ENCODE results near the gene UBR2.
"Not testable (repeated sequence)": the region's sequence is repeated elsewhere in the genome, so short reads cannot be mapped to it uniquely, and the experiment has no call there.

The UBR2 gene

GRCh38 chr6:42555477-42556457 lies 8.1 kb upstream of the UBR2 start:
- DNase-seq = no peak

GRCh38 chr6:42556462-42556861 lies 7.4 kb upstream of the UBR2 start:
- DNase-seq = no peak

GRCh38 chr6:42559276-42559675 lies 4.6 kb upstream of the UBR2 start:
- not testable (repeated sequence) for DNase-seq

GRCh38 chr6:42561986-42562385 lies 1.8 kb upstream of the UBR2 start:
- no peak for DNase-seq

GRCh38 chr6:42562788-42563405 lies 932 bp upstream of the UBR2 start:
- DNase-seq = no peak

GRCh38 chr6:42564506-42564825 lies 637 bp downstream of the UBR2 start:
- no peak for DNase-seq

GRCh38 chr6:42565823-42566613 lies 2.2 kb downstream of the UBR2 start:
- no peak for DNase-seq

GRCh38 chr6:42566614-42567208 lies 2.9 kb downstream of the UBR2 start:
- DNase-seq = no peak

- not testable (repeated sequence) for DNase-seq
Observed at GRCh38 chr6:42567237-42567636, 3.4 kb downstream of the UBR2 start.

- DNase-seq = no peak
Observed at GRCh38 chr6:42569102-42570028, 5.5 kb downstream of the UBR2 start.

GRCh38 chr6:42571611-42572342 lies 7.9 kb downstream of the UBR2 start:
- DNase-seq = no peak

GRCh38 chr6:42572523-42572922 lies 8.7 kb downstream of the UBR2 start:
- no peak for DNase-seq

GRCh38 chr6:42576538-42576937 lies 12.7 kb downstream of the UBR2 start:
- DNase-seq = not testable (repeated sequence)

- DNase-seq = no peak
Observed at GRCh38 chr6:42598300-42598699, 34.5 kb downstream of the UBR2 start.

- no peak for DNase-seq
Observed at GRCh38 chr6:42599558-42599957, 35.7 kb downstream of the UBR2 start.

GRCh38 chr6:42604150-42604549 lies 40.3 kb downstream of the UBR2 start:
- DNase-seq = no peak

GRCh38 chr6:42604699-42605098 lies 40.9 kb downstream of the UBR2 start:
- DNase-seq = not testable (repeated sequence)

- DNase-seq = no peak
Observed at GRCh38 chr6:42610416-42610815, 46.6 kb downstream of the UBR2 start.

- DNase-seq = no peak
Observed at GRCh38 chr6:42615518-42615917, 51.7 kb downstream of the UBR2 start.

- no peak for DNase-seq
Observed at GRCh38 chr6:42616716-42617115, 52.9 kb downstream of the UBR2 start.

- no peak for DNase-seq
Observed at GRCh38 chr6:42618105-42618504, 54.3 kb downstream of the UBR2 start.

All from activated CD8-positive, alpha-beta memory T cell treated with anti-CD3 and anti-CD28 coated beads, Interleukin-2, amount 50 U/mL, for 48 hours (primary cell).